NCI-H1694 (cell line): ENCODE measurements around the gene EIF2AK2.

ENCODE experiments used
- DNase-seq: peaks from one replicate; lab custom pipeline; 2025; lab: John Stamatoyannopoulos, UW

EIF2AK2 gene

DNA sequence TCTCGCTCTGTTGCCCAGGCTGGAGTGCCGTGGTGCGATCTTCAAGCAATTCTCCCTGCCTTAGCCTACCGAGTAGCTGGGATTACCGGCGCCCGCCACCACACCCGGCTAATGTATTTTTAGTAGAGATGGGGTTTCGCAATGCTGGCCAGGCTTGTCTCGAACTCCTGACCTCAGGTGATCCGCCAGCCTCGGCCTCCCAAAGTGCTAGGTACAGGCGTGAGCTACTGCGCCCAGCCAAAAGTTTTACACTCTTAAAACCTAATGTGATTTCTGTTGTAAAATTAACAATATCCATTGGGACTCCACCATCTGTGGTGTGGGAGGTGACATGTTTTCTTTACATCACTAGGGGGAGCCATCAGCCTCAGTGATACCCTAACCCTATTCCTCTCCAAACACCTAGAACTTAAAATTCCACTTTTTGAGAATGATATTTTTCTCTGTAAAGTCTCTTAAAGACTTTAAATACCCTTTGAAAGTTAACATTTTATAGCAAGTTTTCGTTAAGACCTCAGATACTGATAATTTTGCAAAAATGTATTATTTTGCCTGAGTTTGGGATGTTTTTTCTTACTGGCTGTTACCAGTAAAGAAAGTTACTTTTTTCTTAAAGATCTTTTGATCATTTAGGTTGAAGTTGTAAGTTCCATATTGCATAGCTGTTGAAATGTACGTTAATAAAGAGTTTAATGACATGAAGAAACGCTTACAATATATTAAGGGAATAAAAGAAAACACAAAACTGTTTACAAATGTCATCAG, 11.6 kb upstream of the EIF2AK2 start:
- DNase-seq, result peak; percentile 17

DNA sequence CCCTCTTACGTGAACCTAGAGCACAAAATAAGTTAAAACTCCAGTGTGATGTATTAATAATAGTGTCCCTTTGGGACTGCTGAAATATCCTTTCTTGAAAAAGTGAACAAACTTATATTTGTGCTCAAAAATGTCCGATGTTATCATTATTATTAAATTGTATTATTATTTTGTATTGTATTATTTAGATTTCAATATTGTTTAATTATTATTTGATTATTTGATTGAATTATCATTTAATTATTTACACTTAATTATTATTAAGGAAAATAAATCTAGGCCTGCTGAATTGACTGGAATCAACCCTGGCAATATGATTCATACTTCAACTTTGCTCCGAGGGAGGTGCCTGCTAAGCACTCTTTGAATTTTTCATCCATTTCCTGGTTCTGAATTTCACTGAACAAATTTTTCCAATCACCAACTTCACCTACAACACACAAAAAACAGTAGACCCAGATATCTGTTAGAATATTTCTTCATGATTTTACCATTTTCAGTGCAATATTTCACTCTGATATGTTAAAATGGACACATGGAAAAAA, 10.9 kb upstream of the EIF2AK2 start:
- DNase-seq, result no peak

DNA sequence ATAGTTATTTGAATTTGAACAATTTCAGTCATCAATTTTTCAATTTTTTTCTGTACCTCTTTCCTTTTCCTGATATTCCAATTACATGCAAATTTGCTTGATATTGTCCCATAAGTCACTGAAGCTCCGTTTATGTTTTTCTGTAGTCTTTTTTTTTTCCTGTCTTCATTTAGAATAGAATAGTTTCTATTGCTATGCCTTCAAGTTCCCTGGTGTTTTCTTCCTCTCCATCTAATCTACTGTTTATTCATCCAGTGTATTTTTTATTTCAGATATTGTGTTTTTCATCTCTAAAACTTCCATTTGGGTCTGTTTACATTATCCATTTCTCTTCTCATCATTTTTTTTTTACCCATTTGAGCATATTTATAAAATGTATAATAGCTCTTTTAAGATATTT, 8.0 kb upstream of the EIF2AK2 start:
- DNase-seq, result no peak

DNA sequence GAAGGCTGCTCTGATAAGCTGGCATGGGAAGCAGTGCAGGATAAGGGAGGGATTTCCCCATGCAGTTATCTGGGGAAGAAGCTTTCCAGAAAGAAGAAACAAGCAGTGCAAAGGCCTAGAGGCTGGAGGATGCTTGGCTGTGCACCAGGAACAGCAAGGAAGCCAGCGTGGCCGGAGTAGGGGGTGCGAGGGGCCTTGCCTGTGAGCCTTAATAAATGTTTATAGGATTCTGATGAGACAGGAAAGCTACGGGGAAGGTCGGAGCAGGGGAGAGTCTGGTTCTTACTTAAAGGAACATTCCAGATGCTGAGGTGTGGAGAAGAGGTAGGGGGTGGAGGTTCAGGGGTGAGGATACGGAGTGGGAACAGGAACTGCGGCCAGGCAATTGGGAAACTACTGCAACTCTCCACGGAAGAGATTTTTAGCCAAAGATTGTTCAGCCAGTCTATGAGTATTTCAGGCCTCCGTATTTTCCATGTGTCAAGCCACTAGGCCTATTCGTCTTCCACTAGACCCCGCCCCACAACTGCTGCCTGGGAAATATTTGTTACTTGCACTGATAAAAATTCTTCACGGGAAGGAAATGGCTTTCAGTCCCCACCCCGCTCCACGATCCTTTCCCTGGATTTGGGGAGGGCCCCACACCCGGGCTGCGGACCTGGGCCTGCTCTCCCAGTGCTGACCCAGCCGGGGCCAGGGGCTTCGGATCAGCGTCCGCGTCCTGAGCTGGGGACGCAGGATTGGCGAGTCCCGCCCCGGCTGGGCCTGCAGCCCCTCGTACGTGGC, 516 bp downstream of the EIF2AK2 start:
- peak; percentile 13 for DNase-seq

DNA sequence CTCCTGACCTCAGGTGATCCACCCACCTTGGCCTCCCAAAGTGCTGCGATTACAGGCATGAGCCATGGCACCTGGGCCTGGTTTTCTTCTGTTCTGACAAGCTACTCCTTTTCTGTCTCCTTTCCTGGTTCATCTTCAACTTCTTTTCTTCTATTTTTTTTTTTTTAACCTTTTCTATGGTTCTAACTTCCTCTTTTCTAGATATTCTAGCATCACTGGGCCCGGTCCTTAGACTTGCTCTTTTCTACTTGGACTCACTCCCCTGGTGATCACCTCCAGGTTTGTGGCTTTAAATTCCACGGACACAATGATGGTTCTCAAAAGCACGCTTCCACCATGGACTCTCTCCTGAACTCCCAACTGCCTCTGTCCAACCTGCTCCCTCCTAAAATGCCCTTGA, 2.0 kb downstream of the EIF2AK2 start:
- no peak for DNase-seq

DNA sequence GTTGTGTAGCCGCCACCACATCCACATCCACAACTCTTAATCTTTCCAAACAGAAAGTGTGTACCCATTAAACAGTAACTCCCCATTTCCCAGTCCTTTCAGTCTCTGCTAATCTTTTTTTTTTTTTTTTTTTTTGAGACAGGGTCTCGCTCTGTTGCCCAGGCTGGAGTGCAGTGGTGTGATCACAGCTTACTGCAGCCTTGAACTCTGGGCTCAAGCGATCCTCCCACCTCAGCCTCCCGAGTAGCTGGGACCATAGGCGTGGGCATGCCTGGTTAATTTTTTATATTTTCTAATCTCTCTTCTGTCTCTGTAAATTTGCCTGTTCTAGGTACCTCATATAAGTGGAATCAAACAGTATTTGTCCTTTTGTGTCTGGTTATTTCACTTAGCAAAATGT, 3.6 kb downstream of the EIF2AK2 start:
- no peak for DNase-seq

DNA sequence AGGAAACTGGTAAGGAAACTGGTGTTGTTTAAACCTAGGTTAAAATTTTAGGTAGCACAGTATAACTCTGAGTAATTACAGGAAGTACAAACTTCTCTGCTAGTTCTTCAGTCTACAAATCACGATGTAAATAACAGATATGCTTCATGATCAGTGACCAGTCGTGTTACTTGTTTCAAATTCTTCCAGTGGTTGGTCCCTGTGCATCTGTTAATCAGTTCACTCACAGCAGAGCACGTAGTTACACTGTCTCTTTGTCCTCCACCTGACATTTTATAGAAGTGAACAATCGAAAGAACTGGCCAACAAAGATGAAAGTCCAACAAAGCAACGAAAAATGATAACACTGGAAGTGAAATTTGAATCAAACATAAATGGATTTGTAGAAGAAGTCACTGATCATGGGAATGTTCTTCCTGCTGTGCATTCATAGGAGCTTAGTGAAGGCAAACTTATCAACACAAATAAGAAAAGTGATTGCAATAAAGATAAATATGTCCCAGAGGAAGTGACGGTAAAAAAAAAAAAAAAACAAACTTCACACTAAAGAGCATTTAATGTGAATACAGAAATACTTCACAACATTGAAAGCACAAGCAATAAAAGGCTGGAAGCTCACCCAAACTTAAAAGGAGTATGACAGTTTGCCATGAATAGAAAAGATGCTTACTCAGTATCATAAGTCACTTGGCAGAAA, 7.0 kb downstream of the EIF2AK2 start:
- DNase-seq, result no peak

DNA sequence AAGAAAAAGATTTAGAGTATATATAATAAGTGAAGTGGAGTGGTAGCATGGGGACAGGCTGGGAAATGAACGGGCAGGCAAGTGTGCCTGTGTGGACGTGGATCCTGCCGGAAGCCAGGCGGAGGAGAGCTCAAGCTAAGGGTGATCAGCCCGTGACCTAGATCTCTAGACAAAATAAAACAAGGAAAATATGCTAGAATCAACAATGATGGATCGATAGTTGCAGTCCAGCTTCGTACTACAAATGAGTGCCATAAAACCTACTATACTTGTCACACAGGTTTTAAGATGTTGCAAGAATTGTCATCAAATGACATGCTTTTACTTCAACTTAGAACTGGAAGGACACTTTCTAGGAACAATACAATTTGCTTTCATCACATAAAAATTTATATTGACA, 8.5 kb downstream of the EIF2AK2 start:
- DNase-seq, result no peak

DNA sequence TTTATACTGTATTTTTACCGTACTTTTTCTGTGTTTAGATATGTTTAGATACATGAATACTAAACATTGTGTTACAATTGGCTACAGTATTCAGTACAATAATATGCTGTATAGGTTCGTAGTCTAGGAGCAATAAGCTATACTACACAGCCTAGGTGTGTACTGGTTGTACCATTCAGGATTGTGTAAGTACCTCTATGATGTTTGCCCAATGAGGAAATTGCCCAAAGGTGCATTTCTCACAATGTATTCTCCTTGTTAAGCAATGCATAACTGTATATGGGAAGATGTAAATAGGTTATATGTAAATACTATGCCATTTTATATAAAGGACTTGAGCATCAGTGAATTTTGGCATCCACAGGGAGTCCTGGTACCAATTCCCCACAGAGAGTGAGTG, 10.7 kb downstream of the EIF2AK2 start:
- no peak for DNase-seq

DNA sequence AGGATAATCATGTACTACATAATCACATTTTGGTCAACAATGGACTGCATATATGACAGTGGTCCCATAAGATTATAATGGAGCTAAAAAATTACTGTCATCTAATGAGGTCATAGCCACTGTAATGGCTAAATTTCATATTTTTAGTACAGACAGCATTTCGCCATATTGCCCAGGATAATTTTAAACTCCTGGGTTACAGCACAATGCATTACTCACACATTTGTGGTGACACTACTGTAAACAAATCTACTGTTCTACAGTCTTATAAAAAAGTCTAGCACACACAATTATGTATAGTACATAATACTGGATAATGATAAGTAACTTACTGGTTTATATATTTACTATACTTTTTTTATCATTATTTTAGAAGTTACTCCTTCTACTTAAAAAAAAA, 12.8 kb downstream of the EIF2AK2 start:
- DNase-seq, result no peak

DNA sequence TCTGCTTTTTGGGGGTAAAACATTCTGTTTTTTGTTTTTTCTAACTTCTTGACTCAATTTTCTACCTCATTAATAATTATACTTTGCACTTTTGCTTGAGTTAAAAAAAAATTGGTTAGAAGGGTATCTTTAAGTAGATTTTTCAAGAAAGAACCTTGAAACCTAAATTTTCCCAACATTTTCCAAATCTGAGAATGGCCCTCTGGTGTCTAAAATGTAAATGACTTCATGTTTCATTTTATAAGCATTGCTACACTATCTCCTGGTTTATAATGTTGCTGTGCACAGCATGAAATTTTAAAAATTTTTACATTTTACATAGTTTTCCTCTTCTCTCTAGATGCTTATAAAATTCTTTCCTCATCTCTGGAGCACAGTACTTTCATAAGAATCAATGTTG, 14.2 kb downstream of the EIF2AK2 start:
- DNase-seq, result no peak

DNA sequence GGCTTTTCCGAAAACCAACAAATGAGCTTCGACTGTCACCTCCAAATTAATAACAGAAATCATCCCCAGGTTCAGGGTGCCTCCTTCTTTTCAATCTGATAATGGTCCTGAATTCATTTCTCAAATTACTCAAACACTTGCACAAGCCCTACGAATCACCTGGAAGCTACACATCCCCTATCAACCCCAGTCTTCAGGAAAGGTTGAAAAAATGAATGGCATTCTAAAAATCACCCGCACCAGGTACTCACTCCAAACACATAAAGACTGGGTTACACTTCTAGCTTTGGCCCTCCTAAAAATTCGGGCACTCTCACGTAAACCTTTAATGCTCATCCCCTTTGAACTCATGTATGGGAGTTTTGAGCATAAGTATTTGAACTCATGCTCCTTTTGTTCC, 23.9 kb downstream of the EIF2AK2 start:
- DNase-seq, result no peak

DNA sequence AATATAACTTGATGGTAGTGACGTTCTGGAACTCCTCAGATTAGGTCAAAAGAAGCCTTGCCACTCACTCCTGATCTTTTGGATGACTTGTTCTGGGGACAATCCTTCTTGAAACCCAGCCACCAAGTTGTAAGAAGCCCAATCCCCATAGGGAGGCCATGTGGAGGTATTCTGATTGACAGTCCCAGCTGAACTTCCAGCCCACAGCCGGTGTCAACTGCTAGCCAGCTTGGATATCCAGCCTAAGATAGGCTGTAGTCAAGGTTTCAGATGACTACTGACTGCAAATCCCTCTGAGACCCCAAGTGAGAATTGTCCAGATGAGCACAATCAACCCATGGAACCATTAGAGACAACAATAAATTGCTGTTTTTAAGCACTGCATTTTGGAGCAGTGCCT, 31.4 kb downstream of the EIF2AK2 start:
- no peak for DNase-seq

DNA sequence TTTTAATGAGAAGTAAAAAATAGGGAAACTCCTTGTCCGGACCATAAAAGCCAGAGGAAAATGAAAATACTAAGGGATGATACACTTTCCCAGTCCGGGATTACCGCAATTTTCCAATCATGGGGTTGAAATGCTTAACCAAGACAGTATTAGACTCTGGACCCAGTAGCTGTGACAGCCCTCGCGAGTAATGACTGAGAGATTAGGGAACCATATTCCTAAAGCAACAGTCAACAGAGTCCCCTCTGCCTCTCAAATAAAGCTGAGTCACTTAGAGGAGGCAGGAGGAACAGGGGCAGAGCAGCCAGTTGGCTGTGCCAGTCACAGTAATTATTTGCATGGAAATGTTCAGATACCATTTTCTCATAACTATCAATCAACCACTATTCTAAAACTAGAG, 37.6 kb downstream of the EIF2AK2 start:
- no peak for DNase-seq

DNA sequence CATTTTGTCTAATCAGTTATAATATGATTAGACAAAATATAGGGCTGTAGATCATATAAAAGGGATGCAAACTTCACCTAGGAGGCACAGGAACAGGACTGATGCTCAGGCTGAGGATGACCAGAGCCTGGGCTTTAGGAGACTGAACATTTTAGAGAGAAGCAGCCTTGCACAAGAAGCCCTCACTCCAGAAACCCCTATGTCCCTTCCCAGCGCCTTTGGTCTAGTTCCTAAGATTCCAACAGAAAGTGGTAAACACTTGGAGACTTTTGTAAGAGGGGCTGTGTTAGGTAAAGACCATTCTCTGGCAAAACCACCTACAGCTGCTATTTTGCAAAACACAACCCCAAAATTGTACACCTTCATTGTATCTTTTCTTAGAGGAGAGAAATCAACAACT, 39.2 kb downstream of the EIF2AK2 start:
- no peak for DNase-seq

DNA sequence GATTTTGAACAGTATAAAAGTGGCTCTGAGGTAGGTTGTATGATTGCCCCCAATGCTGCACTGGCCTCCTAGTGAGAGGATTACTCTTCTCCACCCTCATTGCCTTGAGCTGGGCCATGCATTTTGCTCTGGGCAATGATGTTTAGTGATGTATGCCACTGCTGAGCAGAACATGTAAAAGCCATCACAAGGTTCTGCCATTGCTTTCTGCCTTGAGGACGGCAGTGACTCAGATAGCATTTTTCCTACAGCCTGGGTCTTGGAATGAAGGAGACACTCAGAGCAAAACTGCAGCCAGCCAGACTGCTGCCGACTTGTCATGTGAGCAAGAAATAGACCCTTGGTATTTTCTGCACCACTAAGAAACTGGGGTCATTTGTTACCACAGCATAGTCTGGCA, 44.8 kb downstream of the EIF2AK2 start:
- no peak for DNase-seq

DNA sequence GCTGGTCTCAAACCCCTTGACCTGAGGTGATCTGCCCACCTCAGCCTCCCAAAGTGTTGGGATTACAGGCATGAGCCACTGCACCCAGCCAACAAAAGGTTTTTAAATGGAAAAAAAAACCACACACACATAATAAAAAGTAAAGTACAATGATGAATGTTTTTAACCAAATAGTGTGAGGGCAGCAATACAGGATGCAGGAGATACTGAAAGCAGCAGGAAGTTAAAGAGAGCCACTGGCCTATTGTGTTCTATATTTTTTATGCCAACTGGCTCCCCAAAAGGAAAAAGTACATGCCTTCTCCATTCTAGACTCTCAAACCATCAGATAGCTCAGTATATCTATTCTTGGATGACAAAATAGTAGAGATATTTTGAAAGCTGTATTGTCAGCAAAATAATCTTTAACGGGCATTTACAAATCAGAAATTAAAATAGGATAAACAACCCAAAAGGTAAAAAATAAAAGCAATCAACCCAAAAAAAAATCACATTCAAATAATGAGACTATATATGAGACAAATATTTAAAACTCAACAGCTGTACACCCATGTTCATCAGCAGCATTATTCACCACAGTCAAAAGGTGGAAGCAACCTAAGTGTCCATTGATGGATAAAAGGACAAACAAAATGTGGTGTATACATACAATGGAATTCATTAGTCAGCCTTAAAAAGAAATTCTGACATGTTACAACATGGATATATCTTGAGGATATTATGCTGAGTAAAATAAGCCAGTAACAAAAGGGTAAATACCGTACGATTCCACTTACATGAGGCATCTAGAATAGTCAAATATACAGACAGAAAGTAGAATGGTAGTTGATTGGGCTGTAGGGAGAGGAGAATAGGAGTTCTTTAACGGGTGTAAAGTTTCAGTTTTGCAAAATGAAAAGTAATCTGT, 46.2 kb downstream of the EIF2AK2 start:
- no peak for DNase-seq

DNA sequence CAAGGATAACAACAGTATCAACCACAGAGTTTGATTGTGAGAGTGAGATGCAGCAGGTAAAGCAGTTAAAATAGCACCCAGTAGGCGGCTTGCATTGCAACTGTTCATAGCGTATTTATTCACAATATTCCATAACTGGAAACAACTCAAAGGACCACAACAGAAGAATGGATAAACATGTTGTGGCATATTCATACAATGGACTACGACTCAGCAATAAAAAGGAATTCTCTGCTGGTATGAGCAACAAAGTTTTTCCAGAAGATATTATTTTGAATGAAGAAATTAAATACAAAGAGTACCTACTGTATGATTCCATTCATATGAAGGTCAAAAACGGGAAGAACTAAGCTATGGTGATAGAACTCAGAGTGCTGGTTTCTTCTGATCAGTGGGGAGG, 47.3 kb downstream of the EIF2AK2 start:
- no peak for DNase-seq

DNA sequence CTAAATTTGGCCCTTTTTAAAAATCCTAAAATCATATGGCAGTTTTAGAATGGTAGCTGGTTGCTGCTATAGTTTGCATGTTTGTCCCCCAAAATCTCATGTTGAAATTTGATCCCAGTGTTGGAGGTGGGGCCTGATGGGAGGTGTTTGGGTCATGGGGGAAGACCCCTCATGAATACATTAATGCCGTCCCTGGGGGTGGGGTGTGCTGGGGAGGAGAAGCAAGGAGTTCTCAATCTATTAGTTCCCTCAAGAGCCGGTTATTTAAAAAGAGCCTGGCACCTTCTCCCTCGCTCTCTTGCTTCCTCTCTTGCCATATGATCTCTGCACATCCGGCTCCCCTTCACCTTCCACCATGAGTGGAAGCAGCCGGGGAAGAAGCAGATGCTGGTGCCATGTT, 51.6 kb downstream of the EIF2AK2 start:
- no peak for DNase-seq

DNA sequence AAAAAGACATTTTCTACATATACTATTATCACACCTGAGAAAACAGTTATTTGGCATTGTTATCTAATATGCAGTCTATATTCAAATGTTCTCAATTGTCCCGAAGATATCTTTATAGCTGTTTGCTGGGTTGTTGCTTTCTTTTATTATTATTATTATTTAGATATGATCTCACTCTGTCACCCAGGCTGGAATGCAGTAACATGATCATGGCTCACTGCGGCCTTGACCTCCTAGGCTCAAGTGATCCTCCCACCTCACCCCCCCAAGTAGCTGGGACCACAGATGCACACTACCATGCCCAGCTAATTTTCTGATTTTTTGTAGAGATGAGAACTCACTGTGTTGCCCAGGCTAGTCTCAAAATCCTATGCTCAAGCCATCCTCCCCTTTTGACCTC, 52.6 kb downstream of the EIF2AK2 start:
- DNase-seq, result no peak

DNA sequence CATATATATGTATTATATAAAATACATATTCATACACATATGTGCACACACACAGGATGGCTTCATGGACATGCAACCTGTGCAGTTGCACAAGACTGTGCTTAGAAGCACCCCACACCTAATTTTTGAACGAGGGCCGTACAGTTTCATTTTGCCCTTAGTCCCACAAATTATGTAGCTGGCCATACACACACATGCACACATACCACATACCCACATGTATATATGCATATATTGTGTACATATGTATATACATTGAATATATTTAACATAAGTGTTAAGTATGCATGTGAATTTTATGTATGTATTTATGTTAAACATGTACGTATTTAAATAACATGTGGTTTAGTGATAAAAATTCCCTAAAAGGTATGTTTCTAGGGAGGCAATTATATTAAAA, 54.2 kb downstream of the EIF2AK2 start:
- DNase-seq, result no peak

DNA sequence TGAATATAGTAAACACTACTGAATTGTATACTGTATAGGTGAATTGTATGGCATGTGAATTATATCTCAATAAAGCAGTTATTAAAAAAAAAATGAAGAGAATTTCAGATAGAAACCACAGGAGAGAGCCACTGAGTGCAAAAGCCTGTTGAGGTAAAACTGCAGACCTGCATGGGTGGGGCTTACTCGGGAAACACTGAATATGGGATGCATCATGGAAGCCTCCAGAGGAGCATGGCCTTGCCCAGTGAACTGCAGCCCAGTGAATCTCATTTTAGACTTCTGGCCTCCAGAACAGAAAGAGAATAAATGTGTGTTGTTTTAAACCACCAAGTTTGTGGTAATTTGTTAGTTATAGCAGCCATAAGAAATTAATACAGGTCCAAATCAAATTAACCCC, 56.7 kb downstream of the EIF2AK2 start:
- DNase-seq, result no peak
